Measurements from ENCODE around the gene GOLM1. TPM values are rescaled to one million over a fixed set of nuclear protein-coding genes. Genes with fewer than 3 reads are reported as not detected.
"Not testable (repeated sequence)": the region's sequence is repeated elsewhere in the genome, so short reads cannot be mapped to it uniquely, and the experiment has no call there.

Gene GOLM1
- total RNA-seq (ENCODE audit: low replicate concordance): 149 and 178 TPM in 2 replicates
- long read RNA-seq, transcript GOLM1-202 (10 exons, 3,022 nt): major isoform, 205 of 307 reads
- long read RNA-seq, transcript GOLM1-203 (10 exons, 3,046 nt): minor isoform, 5 of 307 reads
- long read RNA-seq, partial matches to known transcripts: 64 of 307 reads
- long read RNA-seq, other reads (novel, unspliced or antisense): 33 of 307 reads

- DNase-seq (ENCODE audit: extremely low spot score, unreplicated experiment): peak; percentile 78
- Mint-ChIP-seq H3K4me1 (ENCODE audit: unreplicated experiment) (peaks cover 32% of the 10 kb centered on the region), H3K9me3 (no peaks in the 10 kb centered on the region), H3K4me3 (peak within 1 kb of the TSS; percentile 91), H3K36me3 (peaks cover 4% of the 10 kb centered on the region), H3K27ac (peak within 1 kb of the TSS; percentile 95), H3K27me3 (no peaks in the 10 kb centered on the region)
- TF ChIP-seq CTCF (conservative IDR thresholded peaks at IDR 0.05): peak; percentile 39
Measured at GRCh38 chr9:86098824-86099700, at the start of gene GOLM1. Gene GOLM1, minus strand, starts transcription at chr9:86099558. Its CDS starts 20,238 bp downstream, at chr9:86079320.

GRCh38 chr9:86146671-86147070, 47.3 kb upstream of the GOLM1 start:
- H3K27ac Mint-ChIP-seq; H3K4me3 Mint-ChIP-seq; DNase-seq (ENCODE audit: extremely low spot score, unreplicated experiment); H3K27me3 Mint-ChIP-seq: not testable (repeated sequence)
- peaks cover 16% of the 10 kb centered on the region for H3K36me3 Mint-ChIP-seq
- H3K9me3 Mint-ChIP-seq: peaks cover 25% of the 10 kb centered on the region
- peaks cover 27% of the 10 kb centered on the region for H3K4me1 Mint-ChIP-seq (ENCODE audit: unreplicated experiment)

- not testable (repeated sequence) for DNase-seq (ENCODE audit: extremely low spot score, unreplicated experiment); H3K27me3 Mint-ChIP-seq; H3K4me3 Mint-ChIP-seq; H3K27ac Mint-ChIP-seq
- Mint-ChIP-seq H3K36me3 (peaks cover 16% of the 10 kb centered on the region), H3K4me1 (ENCODE audit: unreplicated experiment) (peaks cover 31% of the 10 kb centered on the region), H3K9me3 (peaks cover 25% of the 10 kb centered on the region)
Measured at GRCh38 chr9:86145960-86146359, 46.6 kb upstream of the GOLM1 start.

GRCh38 chr9:86142973-86143372, 43.6 kb upstream of the GOLM1 start:
- H3K36me3 Mint-ChIP-seq: peaks cover 11% of the 10 kb centered on the region
- H3K27ac Mint-ChIP-seq: no peak overlapping the region
- TF ChIP-seq CTCF (conservative IDR thresholded peaks at IDR 0.05): no peak
- peaks cover 19% of the 10 kb centered on the region for H3K9me3 Mint-ChIP-seq
- H3K4me3 Mint-ChIP-seq: no peak overlapping the region
- no peak for DNase-seq (ENCODE audit: extremely low spot score, unreplicated experiment)
- peaks cover 25% of the 10 kb centered on the region for H3K4me1 Mint-ChIP-seq (ENCODE audit: unreplicated experiment)
- H3K27me3 Mint-ChIP-seq: peaks cover 2% of the 10 kb centered on the region

GRCh38 chr9:86141843-86142242, 42.5 kb upstream of the GOLM1 start:
- Mint-ChIP-seq H3K4me3 (peak overlapping the region; percentile 42), H3K27me3 (peaks cover 2% of the 10 kb centered on the region), H3K27ac (no peak overlapping the region), H3K9me3 (peaks cover 14% of the 10 kb centered on the region), H3K36me3 (peaks cover 8% of the 10 kb centered on the region), H3K4me1 (ENCODE audit: unreplicated experiment) (peaks cover 25% of the 10 kb centered on the region)
- no peak for TF ChIP-seq CTCF (conservative IDR thresholded peaks at IDR 0.05)
- no peak for DNase-seq (ENCODE audit: extremely low spot score, unreplicated experiment)

GRCh38 chr9:86135371-86135770, 36.0 kb upstream of the GOLM1 start:
- H3K9me3 Mint-ChIP-seq: peaks cover 4% of the 10 kb centered on the region
- H3K36me3 Mint-ChIP-seq: no peaks in the 10 kb centered on the region
- no peak for TF ChIP-seq CTCF (conservative IDR thresholded peaks at IDR 0.05)
- peaks cover 9% of the 10 kb centered on the region for H3K4me1 Mint-ChIP-seq (ENCODE audit: unreplicated experiment)
- H3K27me3 Mint-ChIP-seq: no peaks in the 10 kb centered on the region
- no peak for DNase-seq (ENCODE audit: extremely low spot score, unreplicated experiment)
- H3K4me3 Mint-ChIP-seq: no peak overlapping the region
- H3K27ac Mint-ChIP-seq: no peak overlapping the region
